ENCODE results near the gene ZNF280A.
"Not testable (repeated sequence)": the region's sequence is repeated elsewhere in the genome, so short reads cannot be mapped to it uniquely, and the experiment has no call there.

Gene ZNF280A

DNA sequence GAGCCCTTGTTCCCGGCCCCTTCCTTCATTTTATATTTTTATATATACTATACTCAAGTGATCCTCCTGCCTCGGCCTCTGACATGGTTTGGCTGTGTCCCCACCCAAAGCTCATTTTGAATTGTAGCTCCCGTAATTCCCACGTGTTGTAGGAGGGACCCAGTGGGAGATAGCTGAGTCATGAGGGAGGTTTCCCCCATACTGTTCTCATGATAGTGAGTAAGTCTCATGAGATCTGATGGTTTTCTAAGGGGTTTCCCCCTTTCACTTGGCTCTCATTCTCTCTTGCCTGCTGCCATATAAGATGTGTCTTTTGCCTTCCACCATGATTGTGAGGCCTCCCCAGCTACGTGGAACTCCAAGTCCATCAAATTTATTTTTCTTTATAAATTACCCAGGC lies 7.2 kb upstream of the ZNF280A start:
- H3K36me3 ChIP-seq (ENCODE audit: control insufficient read depth, insufficient read depth, low read length) = no peaks in the 10 kb centered on the region
- no peak overlapping the region for H3K9ac ChIP-seq (ENCODE audit: low read length)
- H3K27me3 ChIP-seq (ENCODE audit: control insufficient read depth, insufficient read depth, low read length) = peaks cover 72% of the 10 kb centered on the region
- H3K4me3 ChIP-seq (ENCODE audit: low read depth, low read length) = no peak overlapping the region
- no peaks in the 10 kb centered on the region for H3K9me3 ChIP-seq (ENCODE audit: control insufficient read depth, insufficient read depth, low read depth, low read length)
- no peaks in the 10 kb centered on the region for H3K4me1 ChIP-seq (ENCODE audit: control insufficient read depth, insufficient read depth, low read length)
- no peak overlapping the region for H3K27ac ChIP-seq (ENCODE audit: low read depth, low read length)

- no peak overlapping the region for H3K4me3 ChIP-seq (ENCODE audit: low read depth, low read length)
- no peak overlapping the region for H3K9ac ChIP-seq (ENCODE audit: low read length)
- H3K4me1 ChIP-seq (ENCODE audit: control insufficient read depth, insufficient read depth, low read length) = no peaks in the 10 kb centered on the region
- peaks cover 72% of the 10 kb centered on the region for H3K27me3 ChIP-seq (ENCODE audit: control insufficient read depth, insufficient read depth, low read length)
- no peaks in the 10 kb centered on the region for H3K36me3 ChIP-seq (ENCODE audit: control insufficient read depth, insufficient read depth, low read length)
- no peak overlapping the region for H3K27ac ChIP-seq (ENCODE audit: low read depth, low read length)
- H3K9me3 ChIP-seq (ENCODE audit: control insufficient read depth, insufficient read depth, low read depth, low read length) = no peaks in the 10 kb centered on the region
Measured at GRCh38 chr22:22526125-22526912, 6.2 kb upstream of the ZNF280A start.

- no peak overlapping the region for H3K27ac ChIP-seq (ENCODE audit: low read depth, low read length)
- peaks cover 74% of the 10 kb centered on the region for H3K27me3 ChIP-seq (ENCODE audit: control insufficient read depth, insufficient read depth, low read length)
Measured at GRCh38 chr22:22523494-22523893, 3.4 kb upstream of the ZNF280A start.

DNA sequence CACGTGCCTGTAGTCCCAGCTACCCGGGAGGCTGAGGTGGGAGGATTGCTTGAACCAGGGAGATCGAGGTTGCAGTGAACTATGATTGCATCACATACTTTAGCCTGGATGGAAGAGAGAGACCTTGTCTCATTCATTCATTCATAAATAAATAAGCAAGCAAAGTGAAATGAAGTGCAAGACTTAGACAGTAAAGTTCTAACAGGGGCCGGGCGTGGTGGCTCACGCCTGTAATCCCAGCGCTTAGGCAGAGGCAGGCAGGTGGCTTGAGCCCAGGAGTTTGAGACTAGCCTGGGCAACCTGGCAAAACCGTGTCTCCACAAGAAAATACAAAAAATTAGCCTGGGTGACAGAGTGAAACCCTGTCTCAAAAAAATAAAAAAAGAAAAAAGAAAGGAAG lies 1.6 kb upstream of the ZNF280A start:
- Histone ChIP-seq H3K27ac (ENCODE audit: low read depth, low read length) (no peak overlapping the region), H3K4me3 (ENCODE audit: low read depth, low read length) (no peak overlapping the region), H3K36me3 (ENCODE audit: control insufficient read depth, insufficient read depth, low read length) (no peaks in the 10 kb centered on the region), H3K9ac (ENCODE audit: low read length) (no peak overlapping the region), H3K4me1 (ENCODE audit: control insufficient read depth, insufficient read depth, low read length) (peaks cover 12% of the 10 kb centered on the region; the same call in 1 of the 2 replicates), H3K9me3 (ENCODE audit: control insufficient read depth, insufficient read depth, low read depth, low read length) (no peaks in the 10 kb centered on the region), H3K27me3 (ENCODE audit: control insufficient read depth, insufficient read depth, low read length) (peaks cover 73% of the 10 kb centered on the region)

More at GRCh38 chr22:22523494-22523893, 3.4 kb upstream of the ZNF280A start:
- H3K4me1 ChIP-seq (ENCODE audit: control insufficient read depth, insufficient read depth, low read length) = peaks cover 12% of the 10 kb centered on the region; the same call in 1 of the 2 replicates
- H3K36me3 ChIP-seq (ENCODE audit: control insufficient read depth, insufficient read depth, low read length) = no peaks in the 10 kb centered on the region
- no peak overlapping the region for H3K9ac ChIP-seq (ENCODE audit: low read length)
- no peaks in the 10 kb centered on the region for H3K9me3 ChIP-seq (ENCODE audit: control insufficient read depth, insufficient read depth, low read depth, low read length)
- no peak overlapping the region for H3K4me3 ChIP-seq (ENCODE audit: low read depth, low read length)

GRCh38 chr22:22520667-22521602 lies 865 bp upstream of the ZNF280A start:
- peaks cover 74% of the 10 kb centered on the region for H3K27me3 ChIP-seq (ENCODE audit: control insufficient read depth, insufficient read depth, low read length)
- no peak overlapping the region for H3K4me3 ChIP-seq (ENCODE audit: low read depth, low read length)
- no peak overlapping the region for H3K27ac ChIP-seq (ENCODE audit: low read depth, low read length)
- no peak overlapping the region for H3K9ac ChIP-seq (ENCODE audit: low read length)
- H3K36me3 ChIP-seq (ENCODE audit: control insufficient read depth, insufficient read depth, low read length) = no peaks in the 10 kb centered on the region
- H3K4me1 ChIP-seq (ENCODE audit: control insufficient read depth, insufficient read depth, low read length) = peaks cover 12% of the 10 kb centered on the region; the same call in 1 of the 2 replicates
- H3K9me3 ChIP-seq (ENCODE audit: control insufficient read depth, insufficient read depth, low read depth, low read length) = no peaks in the 10 kb centered on the region

DNA sequence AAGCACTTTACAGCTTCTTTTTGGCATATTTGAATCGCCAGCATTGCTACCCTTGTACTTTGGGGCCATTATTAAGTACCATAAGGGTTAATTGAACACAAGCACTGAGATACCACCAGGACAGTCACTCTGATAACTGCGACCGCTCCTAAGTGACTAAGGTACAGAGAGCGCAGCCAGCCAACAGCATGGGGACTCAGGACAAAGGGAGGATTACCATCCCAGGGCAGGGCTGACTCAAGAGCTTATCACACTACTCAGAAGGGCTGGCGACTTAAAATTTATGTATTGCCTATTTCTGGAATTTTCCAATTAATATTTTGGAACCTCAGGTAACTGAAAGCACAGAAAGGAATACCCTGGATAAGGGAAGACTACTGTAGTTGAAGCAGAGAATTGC lies 479 bp downstream of the ZNF280A start:
- Histone ChIP-seq H3K4me1 (ENCODE audit: control insufficient read depth, insufficient read depth, low read length) (peaks cover 12% of the 10 kb centered on the region; the same call in 1 of the 2 replicates), H3K27ac (ENCODE audit: low read depth, low read length) (no peak overlapping the region), H3K9me3 (ENCODE audit: control insufficient read depth, insufficient read depth, low read depth, low read length) (no peaks in the 10 kb centered on the region), H3K4me3 (ENCODE audit: low read depth, low read length) (0 out of 2 replicates have a peak overlapping the region, but pooled peaks have one; percentile 13), H3K9ac (ENCODE audit: low read length) (no peak overlapping the region), H3K36me3 (ENCODE audit: control insufficient read depth, insufficient read depth, low read length) (no peaks in the 10 kb centered on the region), H3K27me3 (ENCODE audit: control insufficient read depth, insufficient read depth, low read length) (peaks cover 75% of the 10 kb centered on the region)

DNA sequence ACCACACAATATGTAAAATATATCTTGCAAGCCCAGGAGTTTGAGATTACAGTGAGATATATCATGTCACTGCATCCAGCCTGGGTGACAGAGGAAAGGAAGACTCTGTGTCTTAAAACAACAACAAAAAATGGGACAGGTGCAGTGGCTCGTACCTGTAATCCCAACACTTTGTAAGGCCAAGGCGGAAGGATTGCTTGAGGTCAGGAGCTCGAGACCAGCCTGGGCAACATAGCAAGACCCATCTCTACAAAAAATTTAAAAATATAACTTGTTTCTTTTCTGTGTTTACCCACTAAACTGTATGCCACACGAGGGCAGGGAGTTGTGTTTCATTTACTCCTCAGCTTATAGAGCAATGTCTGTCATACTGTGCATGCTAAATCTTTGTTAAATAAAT lies 3.1 kb downstream of the ZNF280A start:
- H3K27me3 ChIP-seq (ENCODE audit: control insufficient read depth, insufficient read depth, low read length) = peaks cover 79% of the 10 kb centered on the region
- H3K9ac ChIP-seq (ENCODE audit: low read length) = no peak overlapping the region
- H3K4me1 ChIP-seq (ENCODE audit: control insufficient read depth, insufficient read depth, low read length) = peaks cover 12% of the 10 kb centered on the region; the same call in 1 of the 2 replicates

DNA sequence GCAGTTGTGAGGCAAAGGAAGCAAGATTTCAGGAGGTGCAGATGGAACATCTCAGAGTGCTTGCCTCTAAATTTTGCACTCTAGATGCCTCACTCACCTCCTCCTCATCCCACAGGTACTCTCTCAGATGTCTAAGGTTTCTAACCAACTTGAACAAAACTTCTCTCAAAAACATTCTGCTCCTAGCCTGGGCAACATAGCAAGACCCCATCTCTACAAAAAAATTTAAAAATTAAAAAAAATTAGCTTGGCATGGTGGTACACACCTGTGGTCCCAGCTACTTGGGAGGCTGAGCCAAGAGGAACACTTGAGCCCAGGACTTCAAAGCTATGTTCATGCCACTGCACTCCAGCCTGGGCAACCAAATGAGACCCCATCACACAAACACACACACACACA lies 4.2 kb downstream of the ZNF280A start:
- Histone ChIP-seq H3K9ac (ENCODE audit: low read length) (no peak overlapping the region), H3K36me3 (ENCODE audit: control insufficient read depth, insufficient read depth, low read length) (no peaks in the 10 kb centered on the region), H3K9me3 (ENCODE audit: control insufficient read depth, insufficient read depth, low read depth, low read length) (0 out of 2 replicates have a peak, but pooled peaks cover 3% of the 10 kb centered on the region), H3K27me3 (ENCODE audit: control insufficient read depth, insufficient read depth, low read length) (peaks cover 77% of the 10 kb centered on the region), H3K4me1 (ENCODE audit: control insufficient read depth, insufficient read depth, low read length) (peaks cover 12% of the 10 kb centered on the region; the same call in 1 of the 2 replicates), H3K27ac (ENCODE audit: low read depth, low read length) (no peak overlapping the region), H3K4me3 (ENCODE audit: low read depth, low read length) (no peak overlapping the region)

More for the DNA sequence above, 3.1 kb downstream of the ZNF280A start:
- H3K36me3 ChIP-seq (ENCODE audit: control insufficient read depth, insufficient read depth, low read length) = no peaks in the 10 kb centered on the region
- no peak overlapping the region for H3K27ac ChIP-seq (ENCODE audit: low read depth, low read length)
- H3K9me3 ChIP-seq (ENCODE audit: control insufficient read depth, insufficient read depth, low read depth, low read length) = no peaks in the 10 kb centered on the region
- no peak overlapping the region for H3K4me3 ChIP-seq (ENCODE audit: low read depth, low read length)

DNA sequence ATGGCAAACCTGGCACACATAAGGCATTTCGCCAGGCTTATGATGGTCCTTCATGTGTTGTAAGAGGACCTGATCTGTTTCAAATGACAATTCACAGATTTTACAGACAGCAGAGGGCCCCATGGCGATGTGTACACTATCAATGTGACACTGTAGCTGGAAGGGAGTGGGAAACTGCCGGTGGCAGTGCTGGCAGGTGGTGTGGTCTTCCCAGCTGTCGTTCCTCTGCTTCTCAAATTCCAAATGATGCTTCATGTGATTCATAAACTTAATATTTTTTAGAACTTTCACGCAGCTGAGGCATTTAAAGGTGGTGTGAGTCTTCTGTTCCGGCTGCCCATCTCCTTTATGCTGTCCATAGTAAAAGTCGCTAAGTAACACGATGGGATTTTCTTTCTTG lies 5.6 kb downstream of the ZNF280A start:
- H3K9me3 ChIP-seq (ENCODE audit: control insufficient read depth, insufficient read depth, low read depth, low read length); H3K4me3 ChIP-seq (ENCODE audit: low read depth, low read length); H3K4me1 ChIP-seq (ENCODE audit: control insufficient read depth, insufficient read depth, low read length); H3K27ac ChIP-seq (ENCODE audit: low read depth, low read length); H3K36me3 ChIP-seq (ENCODE audit: control insufficient read depth, insufficient read depth, low read length); H3K9ac ChIP-seq (ENCODE audit: low read length): not testable (repeated sequence)
- peaks cover 65% of the 10 kb centered on the region for H3K27me3 ChIP-seq (ENCODE audit: control insufficient read depth, insufficient read depth, low read length)

DNA sequence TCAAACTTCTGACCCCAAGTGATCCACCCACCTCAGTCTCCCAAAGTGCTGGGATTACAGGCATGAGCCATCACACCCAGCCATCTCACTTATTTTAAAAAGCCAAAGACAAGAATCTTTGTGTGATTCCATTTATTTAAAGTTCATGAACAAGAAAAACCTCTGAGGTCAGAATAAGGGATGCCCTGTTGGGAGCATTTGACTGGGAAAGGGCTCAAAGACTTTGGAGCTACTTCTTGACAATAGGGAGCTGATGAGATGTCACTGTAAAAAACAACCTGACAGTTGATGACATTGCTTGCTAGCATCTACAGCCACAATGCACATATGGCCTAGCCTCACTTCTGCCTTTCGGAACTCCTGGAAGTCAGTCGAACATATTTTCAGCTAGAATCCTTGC lies 6.5 kb downstream of the ZNF280A start:
- peaks cover 13% of the 10 kb centered on the region; the same call in 1 of the 2 replicates for H3K9me3 ChIP-seq (ENCODE audit: control insufficient read depth, insufficient read depth, low read depth, low read length)
- peaks cover 60% of the 10 kb centered on the region for H3K27me3 ChIP-seq (ENCODE audit: control insufficient read depth, insufficient read depth, low read length)
- H3K36me3 ChIP-seq (ENCODE audit: control insufficient read depth, insufficient read depth, low read length) = no peaks in the 10 kb centered on the region
- no peak overlapping the region for H3K4me3 ChIP-seq (ENCODE audit: low read depth, low read length)
- no peaks in the 10 kb centered on the region for H3K4me1 ChIP-seq (ENCODE audit: control insufficient read depth, insufficient read depth, low read length)
- no peak overlapping the region for H3K27ac ChIP-seq (ENCODE audit: low read depth, low read length)
- no peak overlapping the region for H3K9ac ChIP-seq (ENCODE audit: low read length)

DNA sequence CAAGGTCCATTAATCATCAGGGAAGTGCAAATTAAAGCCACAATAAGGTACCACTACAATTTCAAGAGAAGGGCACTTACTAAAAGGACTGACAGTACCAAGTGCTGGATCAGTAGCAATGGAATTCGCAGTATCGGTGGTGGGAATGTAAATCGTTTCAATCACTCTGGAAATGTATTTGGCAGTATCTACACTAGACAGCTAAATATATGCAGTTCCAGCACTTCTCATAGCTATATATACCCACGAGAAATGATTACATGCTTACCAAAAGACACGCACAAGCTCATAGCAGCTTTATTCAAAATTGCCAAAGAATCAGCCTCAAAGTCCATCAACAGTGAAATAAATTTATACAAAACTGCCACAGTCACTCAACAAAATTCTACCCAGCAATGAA lies 7.1 kb downstream of the ZNF280A start:
- Histone ChIP-seq H3K9ac (ENCODE audit: low read length) (no peak overlapping the region), H3K4me3 (ENCODE audit: low read depth, low read length) (no peak overlapping the region), H3K9me3 (ENCODE audit: control insufficient read depth, insufficient read depth, low read depth, low read length) (peaks cover 13% of the 10 kb centered on the region; the same call in 1 of the 2 replicates), H3K27ac (ENCODE audit: low read depth, low read length) (no peak overlapping the region), H3K36me3 (ENCODE audit: control insufficient read depth, insufficient read depth, low read length) (no peaks in the 10 kb centered on the region), H3K27me3 (ENCODE audit: control insufficient read depth, insufficient read depth, low read length) (peaks cover 63% of the 10 kb centered on the region), H3K4me1 (ENCODE audit: control insufficient read depth, insufficient read depth, low read length) (no peaks in the 10 kb centered on the region)

All from HUES6 (cell line).